HG03354 (cell line): ENCODE measurements around the gene KCNMA1.

Experiments
- ATAC-seq: cut with Tn5 transposase; IDR thresholded peaks from one replicate; pipeline ENCODE4 v1.9.1; 2021; ENCODE audit warnings: mild to moderate bottlenecking; ENCODE audit not compliant: unreplicated experiment, poor library complexity, severe bottlenecking

The KCNMA1 gene

DNA sequence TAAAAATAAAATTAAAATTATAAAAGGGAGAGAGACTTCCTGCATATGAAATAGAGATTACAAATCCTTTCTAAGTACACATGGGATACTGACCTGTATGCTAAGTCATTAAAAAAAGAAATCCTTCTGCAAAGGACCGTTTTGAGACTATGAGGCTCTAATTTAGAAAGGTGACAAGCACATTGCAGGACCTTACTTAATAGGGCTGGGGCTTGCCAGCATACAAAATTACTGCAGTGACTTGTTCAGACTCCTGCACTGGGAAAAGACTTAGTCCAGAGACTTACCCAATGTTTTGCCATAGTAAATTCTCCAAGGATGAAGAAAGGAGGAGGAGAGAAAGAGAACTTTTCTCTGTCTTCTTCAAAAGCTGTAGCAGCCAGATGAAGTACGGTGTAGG, 193.6 kb downstream of the KCNMA1 start:
- no peak for ATAC-seq

DNA sequence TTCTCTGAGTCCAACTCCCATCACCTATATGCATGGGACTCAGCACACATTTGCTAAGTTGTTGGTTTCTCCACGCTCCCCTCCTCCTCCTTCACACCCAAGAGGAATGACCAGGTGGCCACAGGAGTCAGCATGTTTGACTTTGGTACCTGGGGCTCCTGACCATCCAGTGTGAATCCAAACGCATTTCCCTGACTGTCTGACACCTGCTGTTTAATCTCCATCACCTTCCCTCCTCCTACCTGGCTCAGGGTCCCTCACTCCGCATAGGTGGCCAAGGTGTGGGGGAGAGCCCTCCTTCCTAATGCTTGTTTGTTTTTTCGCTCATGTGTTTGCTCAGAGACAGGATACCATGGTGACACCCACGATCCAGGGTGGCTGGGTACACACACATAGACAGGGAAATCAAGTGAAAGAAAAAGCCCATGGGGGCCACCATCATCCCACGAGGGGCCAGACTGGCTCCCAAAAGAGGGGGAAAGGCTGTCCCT, 194.9 kb downstream of the KCNMA1 start:
- no peak for ATAC-seq

DNA sequence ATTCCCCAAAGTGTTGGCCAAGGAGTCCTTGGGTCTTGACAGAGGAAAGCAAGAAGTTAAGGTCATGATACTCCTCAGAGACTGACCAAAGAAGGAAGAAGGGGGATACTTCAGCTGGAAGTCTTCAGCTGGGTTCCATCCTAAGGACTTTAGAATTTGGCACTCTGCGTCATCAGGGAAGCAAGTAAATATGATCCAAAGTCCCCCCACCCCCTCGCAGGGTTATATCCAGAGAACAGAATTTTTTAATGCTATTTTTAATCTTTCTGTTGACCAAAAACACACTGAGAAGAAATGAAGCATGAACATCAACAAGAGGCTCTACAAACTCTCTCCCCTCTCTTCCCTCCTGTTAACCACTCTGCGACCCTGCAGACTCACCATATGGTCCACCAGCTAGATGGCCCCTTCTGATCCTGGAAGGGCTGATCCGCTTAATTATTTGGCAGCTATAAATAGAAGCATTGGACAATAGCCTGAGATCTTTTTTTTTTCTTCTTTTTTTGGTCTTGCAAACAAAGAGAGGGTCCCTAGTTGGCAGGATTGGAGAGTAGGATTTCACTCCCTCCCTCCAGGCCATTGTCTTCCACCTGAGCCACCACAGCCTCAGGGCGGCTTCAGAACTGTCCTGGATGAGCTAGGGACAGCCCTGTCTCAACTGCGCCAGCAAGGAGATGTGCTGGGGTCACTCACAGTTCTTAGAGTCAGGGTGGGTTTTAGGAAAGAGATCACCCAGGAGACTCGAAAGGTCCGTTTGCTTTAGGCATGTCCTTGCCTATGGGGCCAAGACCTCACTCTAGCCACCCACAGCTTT, 196.0 kb downstream of the KCNMA1 start:
- no peak for ATAC-seq

DNA sequence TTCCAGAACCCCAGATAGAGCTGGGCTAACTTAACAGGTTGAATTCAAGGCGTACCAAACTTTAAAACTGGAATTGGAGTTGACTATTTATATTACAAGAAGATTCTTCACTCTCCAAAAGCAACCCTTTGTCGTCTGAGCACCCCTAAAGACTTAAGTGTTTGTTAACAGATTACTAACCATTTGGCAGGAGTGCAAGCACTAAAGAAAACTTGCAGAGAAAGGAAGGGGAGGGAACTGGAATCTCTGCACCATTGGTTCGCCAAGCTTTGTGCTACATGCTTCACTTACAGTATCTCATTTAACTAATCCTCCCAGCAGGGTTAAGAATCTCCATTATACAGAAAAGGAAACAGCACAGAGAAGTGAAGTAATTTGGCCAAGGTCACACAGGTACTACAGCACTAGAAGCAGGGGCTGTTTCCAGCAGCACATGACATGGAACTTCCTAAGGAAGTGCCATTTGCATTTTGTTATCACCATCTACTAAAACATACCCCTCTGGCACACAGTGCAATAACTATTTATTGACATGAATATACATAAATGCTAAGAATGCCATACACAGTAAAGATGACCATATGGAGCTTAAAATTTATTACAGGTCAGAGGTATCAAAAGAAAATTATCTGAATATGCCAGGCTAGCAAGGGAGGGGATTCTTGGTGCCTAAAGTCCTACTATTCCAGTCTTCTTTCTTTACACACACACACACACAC, 201.2 kb downstream of the KCNMA1 start:
- ATAC-seq: no peak

DNA sequence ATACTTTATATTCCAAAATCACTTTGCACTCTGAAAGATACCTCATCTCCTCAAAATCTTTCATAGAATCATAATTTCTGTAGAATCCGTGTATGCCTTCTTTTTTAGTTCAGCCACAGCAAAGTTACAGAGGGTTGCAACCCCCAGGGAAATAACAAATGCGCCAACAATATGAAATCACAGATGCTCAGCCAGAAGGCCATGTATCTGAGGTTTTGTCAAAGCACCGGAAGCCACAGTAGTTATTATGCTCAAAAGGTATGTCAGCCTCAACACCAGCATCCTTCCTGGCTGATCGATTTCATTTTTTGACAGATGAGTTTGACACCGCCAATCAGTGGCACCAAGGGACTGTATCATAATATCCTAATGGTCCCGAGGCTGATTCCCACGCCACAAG, 204.1 kb downstream of the KCNMA1 start:
- ATAC-seq: no peak

DNA sequence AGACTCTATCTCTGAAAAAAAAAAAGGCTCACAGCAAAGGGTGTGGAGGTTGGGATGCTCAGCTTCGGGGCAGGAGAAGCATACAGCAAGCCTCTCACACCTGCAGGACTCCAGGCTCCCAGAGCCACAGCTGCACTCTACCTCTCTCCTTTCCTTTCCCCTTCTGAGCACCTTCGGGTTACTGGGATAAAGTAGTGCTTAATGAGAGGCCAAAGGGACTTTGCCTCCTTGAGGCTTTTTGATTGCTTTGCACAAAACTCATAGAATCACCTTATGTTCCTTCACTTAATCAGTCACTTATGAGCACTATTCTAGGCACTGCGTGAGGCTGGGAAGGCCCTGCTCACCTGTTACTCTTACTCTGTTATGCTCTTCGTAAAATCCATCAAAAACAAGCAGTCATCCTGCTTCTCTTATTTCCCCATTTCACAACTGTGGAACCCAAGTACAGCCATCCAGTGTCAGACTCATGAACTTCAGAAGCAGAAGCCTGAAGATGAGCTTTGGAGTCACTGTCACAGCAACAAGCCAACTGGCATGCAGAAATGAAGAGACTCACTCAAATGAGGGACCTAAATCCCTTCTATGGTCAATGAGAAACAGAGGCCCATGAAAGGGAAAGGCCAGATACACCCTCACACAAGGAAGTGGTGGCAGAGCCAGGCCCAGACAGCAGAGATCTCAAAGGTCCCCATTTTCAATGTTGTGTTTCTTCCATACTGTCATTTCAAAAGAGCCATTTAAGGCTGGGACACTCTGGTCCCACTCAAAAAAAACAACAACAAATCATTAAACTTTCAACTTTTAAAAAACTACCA, 205.4 kb downstream of the KCNMA1 start:
- no peak for ATAC-seq

DNA sequence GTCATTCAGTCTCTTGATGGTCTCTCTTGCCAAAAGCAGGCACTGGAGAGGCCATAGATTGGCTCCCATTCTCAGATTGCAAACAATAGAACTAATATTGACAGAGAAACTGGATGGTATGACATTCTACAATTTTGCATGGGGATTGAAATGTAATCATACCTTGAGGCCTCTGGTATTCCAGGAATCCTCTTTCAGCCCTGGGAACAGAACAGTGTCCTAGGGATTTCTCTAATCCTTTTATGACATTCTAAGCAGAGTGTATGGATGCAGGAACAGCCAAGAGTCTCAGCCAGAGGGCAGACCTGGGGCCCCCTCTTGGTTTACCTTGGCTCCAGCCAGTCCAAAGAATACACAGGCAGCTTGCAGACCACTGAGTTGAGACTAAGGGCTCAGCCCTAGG, 206.4 kb downstream of the KCNMA1 start:
- no peak for ATAC-seq

DNA sequence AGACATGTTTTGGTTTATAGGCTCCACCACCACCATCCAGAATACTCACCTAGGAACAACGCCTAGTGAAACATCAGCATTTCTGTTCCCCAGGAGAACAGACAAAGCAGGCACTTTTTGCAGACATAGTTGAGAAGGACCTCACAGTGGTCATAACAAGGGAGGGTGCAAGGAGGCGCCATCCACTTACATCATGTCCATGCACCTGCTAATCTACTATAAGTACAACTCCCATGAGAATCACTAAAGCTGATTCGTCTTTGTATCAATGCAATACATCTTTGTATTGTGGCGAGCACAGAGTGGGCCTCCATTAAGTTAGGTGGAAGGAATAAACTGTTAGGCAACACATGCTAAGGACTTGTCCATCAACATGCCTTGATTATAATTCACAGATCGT, 207.1 kb downstream of the KCNMA1 start:
- ATAC-seq: no peak

DNA sequence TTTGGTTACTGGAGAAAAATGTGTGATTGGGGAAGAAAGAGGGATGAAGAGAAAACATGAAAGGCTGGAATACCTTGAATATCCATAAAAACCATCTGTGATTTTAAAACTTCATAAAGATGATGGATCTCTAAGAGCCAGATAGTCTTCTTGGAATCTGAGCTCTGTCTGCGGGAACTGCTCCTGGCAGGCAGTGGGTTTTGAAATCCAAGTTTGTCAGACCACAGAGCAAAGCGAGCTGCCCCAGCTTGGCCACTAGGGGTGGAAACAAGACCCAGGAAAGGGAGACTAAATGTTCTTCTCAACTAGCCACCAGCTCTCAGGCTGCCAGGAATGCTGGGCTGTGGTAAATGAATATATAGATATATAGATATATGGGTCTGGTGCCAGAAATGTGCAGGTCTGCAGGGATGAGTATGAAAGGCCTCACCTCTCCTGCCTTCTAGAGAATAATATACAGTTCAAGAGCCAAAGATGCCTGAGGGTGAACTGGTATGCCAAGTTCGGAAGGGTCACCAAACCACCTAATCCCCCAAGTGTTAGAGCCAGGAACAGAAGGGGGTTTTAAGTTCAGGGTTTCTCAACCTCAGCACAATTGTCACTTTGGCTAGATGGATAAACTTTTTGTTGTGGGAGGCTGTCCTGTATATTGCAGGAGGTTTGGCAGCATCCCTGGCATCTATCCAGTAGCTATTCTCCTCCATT, 208.8 kb downstream of the KCNMA1 start:
- ATAC-seq: no peak

DNA sequence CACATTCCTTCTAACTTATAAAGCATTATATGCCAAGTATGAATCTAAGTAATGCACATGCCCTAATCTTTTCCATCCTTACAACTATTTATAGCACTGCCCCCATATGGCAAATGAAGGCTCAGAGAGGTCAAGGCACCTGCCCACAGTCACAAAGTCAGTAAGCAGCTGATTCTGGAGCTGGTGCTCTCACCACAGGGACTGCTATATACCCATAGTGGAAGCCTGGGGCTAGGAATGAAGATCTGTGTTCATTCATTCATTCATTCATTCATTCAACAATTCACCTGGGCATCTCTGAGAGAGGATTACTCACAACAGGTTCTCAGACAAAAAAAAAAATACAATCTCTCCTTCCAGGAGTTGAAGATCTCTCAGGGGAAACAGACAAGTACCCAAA, 213.4 kb downstream of the KCNMA1 start:
- ATAC-seq: no peak

DNA sequence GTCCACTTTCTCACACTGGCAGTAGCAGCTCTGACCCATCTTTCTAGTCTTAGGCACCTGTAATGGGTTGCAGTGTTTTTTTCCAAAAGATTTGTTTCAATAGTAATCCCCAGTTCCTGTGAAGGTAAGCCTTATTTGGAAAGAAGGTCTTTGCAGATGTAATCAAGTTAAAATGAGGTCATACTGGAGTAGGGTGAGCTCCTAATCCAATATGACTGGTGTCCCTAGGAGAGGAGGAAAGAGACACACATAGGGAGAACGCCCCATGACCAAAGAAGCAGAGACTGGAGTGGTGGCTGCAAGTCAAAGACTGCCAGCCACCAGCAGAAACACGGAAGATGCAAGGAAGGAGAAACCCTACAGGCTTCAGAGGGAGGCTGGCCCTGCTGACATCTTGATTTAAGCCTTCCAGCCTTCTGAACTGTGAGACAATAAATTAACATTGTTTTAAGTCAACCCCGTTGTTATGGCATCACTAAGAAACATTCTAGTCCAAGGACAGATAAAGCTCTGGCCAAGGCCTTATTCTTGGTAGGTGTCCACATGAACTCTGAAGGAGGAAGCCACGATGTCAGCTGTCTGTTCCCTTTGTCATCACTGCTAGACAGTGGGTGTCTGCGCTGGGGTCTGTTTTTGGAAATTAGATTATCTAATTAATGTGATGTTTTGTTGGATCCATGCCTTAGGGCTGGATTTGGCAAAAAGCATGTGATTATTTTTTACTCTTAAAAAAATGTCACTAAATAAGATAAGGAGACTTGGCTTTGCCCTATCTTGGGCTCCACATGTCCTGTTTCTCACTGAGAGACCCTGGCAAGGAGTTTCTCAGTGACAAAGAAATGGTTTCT, 214.9 kb downstream of the KCNMA1 start:
- ATAC-seq: no peak

DNA sequence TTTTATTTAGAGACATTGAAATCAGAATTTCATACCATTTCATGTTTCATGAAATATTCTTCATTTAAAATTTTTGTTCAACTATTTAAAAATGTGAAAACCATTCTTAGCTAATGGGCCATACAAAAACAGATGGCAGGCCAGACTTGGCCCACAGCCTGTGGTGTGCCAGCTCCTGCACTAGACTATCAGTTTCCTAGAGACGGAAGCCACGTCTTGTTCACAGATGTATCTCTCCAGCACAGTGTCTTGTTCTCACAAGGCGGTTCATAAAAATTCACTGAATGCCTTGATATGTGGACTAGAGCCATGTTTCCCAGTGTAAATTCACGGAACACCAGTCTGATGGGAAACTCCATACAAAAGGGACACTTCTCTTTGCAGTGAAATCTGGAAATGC, 216.0 kb downstream of the KCNMA1 start:
- no peak for ATAC-seq

DNA sequence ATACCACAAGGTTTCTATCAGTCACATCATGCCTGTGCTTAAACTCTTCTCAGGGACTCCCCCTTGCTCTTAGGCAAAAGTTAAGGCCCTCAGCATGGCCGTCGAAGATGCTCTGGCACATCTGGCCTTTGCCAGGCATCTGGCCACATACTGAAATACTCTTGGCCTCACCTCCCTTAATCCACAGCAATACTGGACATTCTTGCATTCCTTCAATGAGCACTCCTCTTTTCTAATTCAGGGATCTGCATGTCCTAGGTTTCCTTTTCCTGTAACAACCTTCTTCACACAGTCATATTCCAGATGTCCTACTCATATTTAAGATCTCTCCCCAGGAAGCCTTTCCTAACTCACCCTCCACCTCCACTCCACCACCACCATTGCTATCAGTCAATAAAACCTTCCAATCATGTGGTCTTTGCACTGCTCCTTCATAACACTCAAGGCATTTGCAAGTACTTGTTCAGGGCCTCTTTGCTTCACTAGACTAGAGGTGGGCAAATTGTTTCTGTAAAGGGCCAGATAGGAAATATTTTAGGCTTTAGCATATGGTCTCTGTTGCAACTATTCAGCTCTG, 216.6 kb downstream of the KCNMA1 start:
- ATAC-seq: no peak

DNA sequence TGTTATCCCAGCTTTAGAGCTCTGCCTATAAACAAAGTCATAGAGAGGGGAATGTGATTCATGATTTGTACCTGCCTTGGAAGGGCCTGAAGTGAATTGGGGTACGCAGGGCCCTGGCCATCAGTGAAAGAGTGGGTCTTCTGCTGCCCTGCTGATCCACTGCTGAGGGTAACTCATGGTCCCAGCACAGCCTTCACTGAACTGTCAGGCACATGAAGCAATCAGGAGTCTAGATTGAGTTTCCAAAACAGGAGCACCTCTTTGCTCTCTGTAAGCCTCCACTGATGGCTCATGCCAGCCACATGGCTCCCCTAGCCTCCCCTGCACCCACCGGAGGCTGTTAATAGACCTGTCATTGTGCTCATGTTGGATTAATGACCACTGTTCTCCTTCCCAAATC, 217.6 kb downstream of the KCNMA1 start:
- no peak for ATAC-seq

DNA sequence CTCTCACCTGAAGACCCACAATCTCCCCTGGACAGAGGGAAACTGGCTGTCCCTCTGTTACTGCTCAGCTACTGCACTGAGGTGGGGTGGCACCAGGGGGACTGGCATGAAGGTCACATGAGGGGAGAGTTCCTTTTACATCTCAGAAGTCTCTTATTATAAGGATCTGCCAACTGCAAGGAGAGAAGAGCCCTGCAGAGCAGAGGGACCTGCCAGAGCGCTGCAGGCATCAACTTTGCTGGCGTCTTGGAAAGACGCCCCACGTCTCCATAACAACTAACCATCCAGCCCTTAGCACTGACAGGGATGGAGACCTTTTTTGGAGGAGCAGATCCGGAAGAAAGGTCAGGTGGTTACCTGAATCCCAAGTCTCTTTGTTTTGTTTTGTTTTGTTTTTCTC, 218.6 kb downstream of the KCNMA1 start:
- ATAC-seq: no peak

DNA sequence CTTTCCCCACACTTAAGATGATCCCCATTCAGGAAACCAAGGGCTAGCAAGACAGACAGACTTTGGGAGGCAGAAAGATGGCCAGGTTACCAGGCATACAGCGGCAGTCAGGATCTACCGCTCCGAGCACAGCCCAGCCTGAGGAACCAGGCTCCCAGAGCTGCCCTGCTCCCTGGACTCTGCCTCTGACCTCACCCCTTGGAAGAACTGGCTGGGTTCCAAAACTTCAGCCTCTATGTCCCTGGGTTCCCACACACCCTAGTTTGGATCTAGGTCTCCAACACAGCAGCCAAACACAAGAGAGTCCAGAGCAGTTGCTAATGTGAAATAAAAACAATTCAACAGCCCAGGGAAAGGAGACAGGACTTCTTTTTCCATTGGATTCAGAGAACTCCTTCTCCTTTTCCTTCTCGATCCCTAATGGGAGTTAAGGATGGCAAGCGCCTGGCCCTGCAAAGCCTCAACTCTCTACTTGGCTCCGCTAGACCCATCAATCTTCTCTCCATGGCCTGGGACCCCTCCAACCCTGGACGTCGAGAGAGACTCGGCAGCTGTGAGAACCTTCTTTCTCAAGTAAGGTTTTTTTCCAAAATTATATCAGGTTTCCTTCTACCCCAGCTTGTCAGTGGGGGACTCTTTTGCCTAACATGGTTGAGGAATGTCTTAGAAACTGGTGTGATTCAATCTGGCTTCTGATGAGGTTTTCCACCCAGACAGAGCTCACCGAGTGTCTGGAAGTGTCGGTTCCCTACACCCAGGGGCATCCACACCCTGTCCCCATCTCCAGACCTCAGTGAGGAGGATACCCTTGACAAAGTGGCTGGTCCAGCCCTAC, 219.6 kb downstream of the KCNMA1 start:
- ATAC-seq: no peak

DNA sequence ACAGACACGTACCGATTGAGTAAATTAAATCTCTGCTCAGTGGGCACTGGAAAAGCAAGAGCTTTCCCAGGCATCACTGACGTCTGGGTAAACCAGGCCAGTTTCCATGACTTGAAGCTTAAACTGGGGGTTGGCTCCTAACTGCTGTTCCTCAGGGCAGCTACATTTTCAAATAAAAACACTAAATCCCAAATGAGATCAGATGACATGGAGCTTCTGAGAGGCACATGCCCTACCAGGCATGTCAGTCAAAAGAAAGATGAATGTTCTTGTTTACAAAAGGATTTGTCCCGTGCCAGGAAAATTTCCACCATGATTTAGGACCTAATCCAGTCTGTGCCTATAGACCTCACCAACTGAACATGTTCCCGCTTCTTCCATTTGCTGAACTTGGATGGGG, 220.2 kb downstream of the KCNMA1 start:
- no peak for ATAC-seq
